HepG2 (cell line): ENCODE results near the gene SURF2. TPM values are rescaled to one million over a fixed set of nuclear protein-coding genes. Genes with fewer than 3 reads are reported as not detected.

Source experiments
- ATAC-seq: fragments of 200-7000 bp; cut with Tn5 transposase; 3 replicates; pipeline ENCODE4 v1.9.1; 2020; ENCODE audit warnings: mild to moderate bottlenecking, moderate library complexity
- BruUV-seq: library from RNA; stranded (reverse); fragments of 400-500 nt; replicated peaks from 2 replicates; lab custom pipeline; 2021; lab: Mats Ljungman, UMichigan
- CTCF ChIA-PET: fragments of 300-600 bp; formaldehyde crosslinking; extraction: SDS; loops from one replicate; lab custom pipeline; 2021; ENCODE audit warnings: low total read pairs, inconsistent platforms, low intra/inter-chr PET ratio; lab: Yijun Ruan, JAX
- POLR2A ChIA-PET: fragments of 350-600 bp; sonication (Branson Sonifier 250); formaldehyde crosslinking; loops from one replicate; lab custom pipeline; 2020; ENCODE audit warnings: antibody characterized with exemption, inconsistent platforms; lab: Yijun Ruan, JAX
- DNase-seq: peaks from one replicate; pipeline ENCODE4 v3.0.0-alpha.2; 2015; ENCODE audit warnings: low spot score
- FAIRE-seq: peaks from 3 replicates; lab custom pipeline; 2011; peaks lifted over from hg19 to GRCh38; lab: Jason Lieb, UNC
- H2AFZ ChIP-seq: one replicate; pipeline ENCODE4 v1.6.1; 2011; ENCODE audit warnings: low read length, inconsistent platforms
- H3K27ac ChIP-seq: fragments of 300-600 bp; 3 replicates; pipeline ENCODE4 v1.8.0; 2011; ENCODE audit warnings: mixed run types, mild to moderate bottlenecking, mixed read lengths, low read length, inconsistent platforms; ENCODE audit not compliant: insufficient read depth; ENCODE audit errors: extremely low read length
- H3K27me3 ChIP-seq, 2 experiments: fragments of 200-600 bp in 1 of 2; 2 replicates in 1 of 2; 3 replicates in 1 of 2; pipeline versions ENCODE4 v1.6.0 to v1.8.0; 2011; ENCODE audit warnings: low read length in 2 of 2, mild to moderate bottlenecking in 2 of 2, moderate library complexity in 2 of 2, inconsistent platforms in 1 of 2; ENCODE audit not compliant: insufficient read depth in 2 of 2, control insufficient read depth in 1 of 2
- H3K36me3 ChIP-seq, 2 experiments: fragments of 200-600 bp in 1 of 2; replicated peaks in 1 of 2; 2 replicates in 1 of 2; 3 replicates in 1 of 2; pipeline versions ENCODE4 v1.5.1 to v1.8.0; 2011; ENCODE audit warnings: low read length in 2 of 2, inconsistent platforms in 1 of 2; ENCODE audit not compliant: insufficient read depth in 2 of 2, control insufficient read depth in 1 of 2
- H3K4me1 ChIP-seq: 2 replicates; pipeline ENCODE4 v1.5.1; 2012; ENCODE audit warnings: low read length, inconsistent platforms; ENCODE audit not compliant: insufficient read depth
- H3K4me2 ChIP-seq: 2 replicates; pipeline ENCODE4 v1.6.0; 2011; ENCODE audit warnings: low read depth, low read length, inconsistent platforms
- H3K4me3 ChIP-seq, 3 experiments: fragments of 200-600 bp in 1 of 3; sonication (generic), shearing (Covaris generic) in 1 of 3; replicated peaks in 1 of 3; 2 replicates each; pipeline ENCODE4 v1.5.1; 2011 to 2016; ENCODE audit warnings: low read length in 3 of 3, inconsistent platforms in 2 of 3, low read depth in 2 of 3, mild to moderate bottlenecking in 2 of 3, control low read depth in 1 of 3, mixed read lengths in 1 of 3; ENCODE audit not compliant: insufficient read depth in 1 of 3
- H3K79me2 ChIP-seq: one replicate; pipeline ENCODE4 v1.6.1; 2011; ENCODE audit warnings: low read length, inconsistent platforms; ENCODE audit not compliant: insufficient read depth
- H3K9ac ChIP-seq: 2 replicates; pipeline ENCODE4 v1.6.0; 2011; ENCODE audit warnings: mild to moderate bottlenecking, low read depth, low read length, inconsistent platforms; ENCODE audit not compliant: insufficient read depth
- H3K9me3 ChIP-seq: 2 replicates; pipeline ENCODE4 v1.5.1; 2012; ENCODE audit warnings: mild to moderate bottlenecking, low read length
- H4K20me1 ChIP-seq: 2 replicates; pipeline ENCODE4 v1.6.0; 2011; ENCODE audit warnings: inconsistent platforms, mild to moderate bottlenecking, low read length, moderate library complexity; ENCODE audit not compliant: insufficient read depth
- ATF1 ChIP-seq: IDR thresholded peaks from 2 replicates; pipeline ENCODE4 v1.6.1; 2016; ENCODE audit warnings: mild to moderate bottlenecking, control low read depth
- ATF7-NPFF ChIP-seq: sonication (generic); formaldehyde crosslinking; IDR thresholded peaks from 2 replicates; pipeline ENCODE4 v1.8.1; 2023; ENCODE audit warnings: mild to moderate bottlenecking, low read depth, missing genetic modification reagents, moderate library complexity
- ETV5 ChIP-seq: IDR thresholded peaks from 2 replicates; pipeline ENCODE4 v1.6.1; 2018; ENCODE audit warnings: missing biosample characterization, missing genetic modification reagents, inconsistent platforms, borderline replicate concordance
- GATAD1 ChIP-seq: IDR thresholded peaks from 2 replicates; pipeline ENCODE4 v1.6.1; 2016; ENCODE audit warnings: missing genetic modification reagents, missing compliant biosample characterization
- HNRNPH1 ChIP-seq: fragments of 200-400 bp; formaldehyde crosslinking; optimal IDR thresholded peaks from 2 replicates; pipeline ENCODE3; 2017; ENCODE audit warnings: mild to moderate bottlenecking, low read depth, low read length
- KDM6A ChIP-seq: IDR thresholded peaks from 2 replicates; pipeline ENCODE4 v1.6.1; 2016; ENCODE audit warnings: low read depth
- NAIF1 ChIP-seq: sonication (generic); formaldehyde crosslinking; IDR thresholded peaks from 2 replicates; pipeline ENCODE4 v1.5.0; 2020; ENCODE audit warnings: mild to moderate bottlenecking, missing genetic modification reagents, borderline replicate concordance
- POLR2AphosphoS5 ChIP-seq: IDR thresholded peaks from 2 replicates; pipeline ENCODE4 v1.6.1; 2012; ENCODE audit warnings: low read depth, low read length
- RAD21 ChIP-seq: fragments of 450-650 bp; formaldehyde crosslinking; IDR thresholded peaks from 2 replicates; pipeline ENCODE4 v1.5.0; 2020; ENCODE audit warnings: mild to moderate bottlenecking
- SIX1 ChIP-seq: sonication (generic); formaldehyde crosslinking; IDR thresholded peaks from 2 replicates; pipeline ENCODE4 v1.4.0; 2020; ENCODE audit warnings: missing genetic modification reagents, borderline replicate concordance
- TAF1 ChIP-seq: sonication (generic); formaldehyde crosslinking; IDR thresholded peaks from 2 replicates; pipeline ENCODE4 v1.4.0; 2020; ENCODE audit warnings: missing genetic modification reagents
- ZFP41 ChIP-seq: sonication (generic); formaldehyde crosslinking; IDR thresholded peaks from 2 replicates; pipeline ENCODE4 v1.4.0; 2020; ENCODE audit warnings: mild to moderate bottlenecking, missing genetic modification reagents, borderline replicate concordance
- ZKSCAN1 ChIP-seq: fragments of 150-350 bp; IDR thresholded peaks from 2 replicates; pipeline ENCODE4 v1.6.1; 2014; ENCODE audit warnings: low read length
- ZNF260 ChIP-seq: sonication (generic); formaldehyde crosslinking; IDR thresholded peaks from 2 replicates; pipeline ENCODE4 v1.4.0; 2020; ENCODE audit warnings: missing genetic modification reagents, low read depth, mild to moderate bottlenecking, borderline replicate concordance
- ZNF737 ChIP-seq: sonication (generic); formaldehyde crosslinking; IDR thresholded peaks from 2 replicates; pipeline ENCODE4 v1.5.0; 2020; ENCODE audit warnings: missing genetic modification reagents, mild to moderate bottlenecking, borderline replicate concordance
- WGBS: methylation state at CpG from one replicate; pipeline ENCODE4 v1.1.6; 2017; ENCODE audit warnings: low lambda C conversion rate; 5-methylcytosine and 5-hydroxymethylcytosine counted together
- in situ Hi-C: cut with HindIII; loops from 2 replicates; pipeline ENCODE4 v1.10.0; 2017; ENCODE audit warnings: low pct_unique_long_range_greater_than_20kb; ENCODE audit not compliant: extremely low pct_ligation_motif_present
- intact Hi-C: fragments of 100-400 bp; cut with micrococcal nuclease; formaldehyde crosslinking; loops from one replicate; pipeline ENCODE4 v1.10.0; 2022; ENCODE audit not compliant: unreplicated experiment
- polyA plus RNA-seq, 8 experiments: library from polyadenylated mRNA; depleted of rRNA in 3 of 8; stranded (reverse) in 7 of 8; unstranded in 1 of 8; fragments of >200 nt; fragmentation: Illumina TruSeq in 4 of 8; extraction: Trizol in 4 of 8; gene quantifications; 2 replicates each; pipeline versions ENCODE4 v1.2.1 to v1.2.3, GENCODE V29; 2011 to 2016; ENCODE audit warnings: low read depth in 4 of 8, missing spikeins in 1 of 8, mixed read lengths in 1 of 8; ENCODE audit not compliant: insufficient read depth in 1 of 8
- total RNA-seq, 5 experiments: library from RNA; depleted of rRNA; stranded (reverse); fragments of >200 nt; fragmentation: Illumina TruSeq; extraction: Trizol; gene quantifications; 2 replicates each; pipeline ENCODE4 v1.2.3, GENCODE V29; 2016; ENCODE audit warnings: low read depth in 1 of 5
- TF ChIP-seq, protein P1 (sequence below), 2 experiments: fragments of 450-650 bp in 1 of 2; sonication (generic) in 1 of 2; formaldehyde crosslinking in 1 of 2; IDR thresholded peaks; 2 replicates each; pipeline versions ENCODE4 v1.6.1 to v1.8.0; 2016 to 2022; ENCODE audit warnings: antibody characterized with exemption in 1 of 2, mild to moderate bottlenecking in 1 of 2, missing genetic modification reagents in 1 of 2

Gene SURF2
- total and polyA plus RNA-seq, 2 of the 13 experiments (the other 11 are each of a cell fraction or from before 2014, with no cell fraction given), result 6.3 to 13.6 TPM

DNA sequence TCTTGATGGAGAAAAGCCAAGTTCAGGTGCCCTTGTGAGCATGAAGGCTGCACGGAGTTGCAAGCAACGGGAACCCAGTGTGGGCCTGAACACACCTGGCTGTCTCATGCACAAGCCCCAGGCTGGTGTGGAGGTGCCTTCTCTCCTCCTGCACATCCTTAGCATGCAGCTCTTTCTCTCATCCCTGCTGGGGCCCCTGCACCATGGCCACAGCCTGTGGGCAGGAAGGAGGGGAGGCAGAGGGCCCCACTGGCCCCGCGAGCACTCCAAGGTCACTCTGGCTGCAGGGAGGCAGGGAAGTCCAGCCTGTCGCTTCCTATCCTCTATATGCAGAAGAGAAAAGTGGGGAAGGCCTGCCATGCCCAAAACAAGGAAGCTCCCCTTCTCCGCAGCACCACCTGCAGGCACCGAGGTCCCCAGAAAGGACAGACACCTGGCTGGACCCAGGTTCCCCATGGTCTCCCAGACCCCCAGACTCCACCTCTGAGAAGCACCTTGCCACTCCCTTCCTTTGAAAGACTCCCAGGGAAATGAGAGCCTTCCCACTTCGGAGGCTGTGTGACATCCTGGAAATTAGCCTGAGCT lies 38.4 kb downstream of the SURF2 start:
- Histone ChIP-seq H3K4me2 (peak overlapping the region; percentile 65), H3K9ac (no peak overlapping the region), H2AFZ (no peak overlapping the region), H3K27ac (no peak overlapping the region), H3K79me2 (no peaks in the 10 kb centered on the region), H3K9me3 (no peaks in the 10 kb centered on the region), H3K4me3 (peak overlapping the region in 1 of 3 experiments; percentile 50; a peak in 2 of 6 replicates), H3K4me1 (peaks cover 61% of the 10 kb centered on the region), H3K36me3 (no peaks in the 10 kb centered on the region), H3K27me3 (no peaks in the 10 kb centered on the region), H4K20me1 (no peaks in the 10 kb centered on the region)
- in situ Hi-C loops, result no loop called here
- CTCF ChIA-PET, result interaction anchor here (0.6 to 1.1 kb wide), 2 partner anchors 34 to 88 kb away, joined by 3 read pairs; no protein-coding TSS in a partner anchor
- DNase-seq (no peak), ATAC-seq (peak; percentile 54), FAIRE-seq (no peak)
- POLR2A ChIA-PET, result interaction anchor here (1.1 to 1.9 kb wide), 9 partner anchors 9 to 65 kb away, joined by 3 to 8 read pairs (median 5); partner anchors contain the start of genes CACFD1, MED22, RPL7A and STKLD1
- intact Hi-C loops, result loop anchor here (5.0 kb wide), 1 partner anchor 37 kb away; the partner anchor contains the start of genes SURF1 and SURF2
- BruUV-seq, result no TSS peak
- WGBS, result 7% methylated on average over 6 of the region's 8 CpGs
- TF ChIP-seq ZNF260 (no peak), ZNF737 (no peak), HNRNPH1 (no peak), RAD21 (CRISPR knock-in tag) (no peak), ATF1 (no peak), ETV5 (CRISPR knock-in tag) (peak; percentile 51; the same call in 1 of the 2 replicates), TAF1 (CRISPR knock-in tag) (no peak), ZKSCAN1 (no peak), NAIF1 (CRISPR knock-in tag) (no peak), ATF7-NPFF (CRISPR knock-in tag) (no peak), SIX1 (CRISPR knock-in tag) (no peak), GATAD1 (CRISPR knock-in tag) (0 out of 2 replicates have a peak, but pooled peaks have one; percentile 44), POLR2AphosphoS5 (no peak), ZFP41 (CRISPR knock-in tag) (no peak), KDM6A (0 out of 2 replicates have a peak, but pooled peaks have one; percentile 49)
- TF ChIP-seq, protein P1, sequence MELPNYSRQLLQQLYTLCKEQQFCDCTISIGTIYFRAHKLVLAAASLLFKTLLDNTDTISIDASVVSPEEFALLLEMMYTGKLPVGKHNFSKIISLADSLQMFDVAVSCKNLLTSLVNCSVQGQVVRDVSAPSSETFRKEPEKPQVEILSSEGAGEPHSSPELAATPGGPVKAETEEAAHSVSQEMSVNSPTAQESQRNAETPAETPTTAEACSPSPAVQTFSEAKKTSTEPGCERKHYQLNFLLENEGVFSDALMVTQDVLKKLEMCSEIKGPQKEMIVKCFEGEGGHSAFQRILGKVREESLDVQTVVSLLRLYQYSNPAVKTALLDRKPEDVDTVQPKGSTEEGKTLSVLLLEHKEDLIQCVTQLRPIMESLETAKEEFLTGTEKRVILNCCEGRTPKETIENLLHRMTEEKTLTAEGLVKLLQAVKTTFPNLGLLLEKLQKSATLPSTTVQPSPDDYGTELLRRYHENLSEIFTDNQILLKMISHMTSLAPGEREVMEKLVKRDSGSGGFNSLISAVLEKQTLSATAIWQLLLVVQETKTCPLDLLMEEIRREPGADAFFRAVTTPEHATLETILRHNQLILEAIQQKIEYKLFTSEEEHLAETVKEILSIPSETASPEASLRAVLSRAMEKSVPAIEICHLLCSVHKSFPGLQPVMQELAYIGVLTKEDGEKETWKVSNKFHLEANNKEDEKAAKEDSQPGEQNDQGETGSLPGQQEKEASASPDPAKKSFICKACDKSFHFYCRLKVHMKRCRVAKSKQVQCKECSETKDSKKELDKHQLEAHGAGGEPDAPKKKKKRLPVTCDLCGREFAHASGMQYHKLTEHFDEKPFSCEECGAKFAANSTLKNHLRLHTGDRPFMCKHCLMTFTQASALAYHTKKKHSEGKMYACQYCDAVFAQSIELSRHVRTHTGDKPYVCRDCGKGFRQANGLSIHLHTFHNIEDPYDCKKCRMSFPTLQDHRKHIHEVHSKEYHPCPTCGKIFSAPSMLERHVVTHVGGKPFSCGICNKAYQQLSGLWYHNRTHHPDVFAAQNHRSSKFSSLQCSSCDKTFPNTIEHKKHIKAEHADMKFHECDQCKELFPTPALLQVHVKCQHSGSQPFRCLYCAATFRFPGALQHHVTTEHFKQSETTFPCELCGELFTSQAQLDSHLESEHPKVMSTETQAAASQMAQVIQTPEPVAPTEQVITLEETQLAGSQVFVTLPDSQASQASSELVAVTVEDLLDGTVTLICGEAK (IDR thresholded peaks at IDR 0.05), result no peak
- TF ChIP-seq, protein P1 (CRISPR knock-in tag; IDR thresholded peaks at IDR 0.05), result no peak
